HepG2 (cell line): ENCODE data around the gene VAC14. TPM values are rescaled to one million over a fixed set of nuclear protein-coding genes. Genes with fewer than 3 reads are reported as not detected.

Source experiments
- ATF2 ChIP-seq: sonication (generic); formaldehyde crosslinking; IDR thresholded peaks from 2 replicates; pipeline ENCODE4 v1.4.0; 2020; ENCODE audit warnings: missing genetic modification reagents
- CEBPB ChIP-seq: IDR thresholded peaks from 2 replicates; pipeline ENCODE4 v1.6.1; 2011; ENCODE audit warnings: low read depth, low read length, improper control_type of control experiment, borderline replicate concordance
- DDIT3 ChIP-seq: sonication (generic); formaldehyde crosslinking; IDR thresholded peaks from 2 replicates; pipeline ENCODE4 v1.4.0; 2020; ENCODE audit warnings: mild to moderate bottlenecking, missing genetic modification reagents
- FOXP4 ChIP-seq: sonication (generic); formaldehyde crosslinking; IDR thresholded peaks from 2 replicates; pipeline ENCODE4 v1.4.0; 2020; ENCODE audit warnings: missing genetic modification reagents
- HES4 ChIP-seq: sonication (generic); formaldehyde crosslinking; IDR thresholded peaks from 2 replicates; pipeline ENCODE4 v1.9.0; 2021; ENCODE audit warnings: mild to moderate bottlenecking, missing genetic modification reagents, borderline replicate concordance
- MBNL3 ChIP-seq: fragments of 250-450 bp; sonication (Bioruptor Pico); conservative IDR thresholded peaks from 2 replicates; pipeline ENCODE4 v1.8.0; 2022; ENCODE audit warnings: mild to moderate bottlenecking, inconsistent platforms
- REPIN1 ChIP-seq: sonication (generic); formaldehyde crosslinking; IDR thresholded peaks from 2 replicates; pipeline ENCODE4 v1.8.0; 2022; ENCODE audit warnings: missing genetic modification reagents, low read depth, mild to moderate bottlenecking, borderline replicate concordance
- SNAI1 ChIP-seq: sonication (generic); formaldehyde crosslinking; IDR thresholded peaks from 2 replicates; pipeline ENCODE4 v1.5.0; 2020; ENCODE audit warnings: mild to moderate bottlenecking, missing genetic modification reagents, borderline replicate concordance
- TFE3 ChIP-seq: IDR thresholded peaks from 2 replicates; pipeline ENCODE4 v1.6.1; 2016
- ZBTB14 ChIP-seq: sonication (generic); formaldehyde crosslinking; IDR thresholded peaks from 2 replicates; pipeline ENCODE4 v1.4.0; 2020; ENCODE audit warnings: missing genetic modification reagents
- ZNF232 ChIP-seq: sonication (generic); formaldehyde crosslinking; IDR thresholded peaks from 2 replicates; pipeline ENCODE4 v1.4.0; 2020; ENCODE audit warnings: missing genetic modification reagents, borderline replicate concordance
- ZNF326 ChIP-seq: sonication (generic); formaldehyde crosslinking; IDR thresholded peaks from 2 replicates; pipeline ENCODE4 v1.4.0; 2020; ENCODE audit warnings: missing genetic modification reagents, borderline replicate concordance
- ZNF629 ChIP-seq: sonication (generic); formaldehyde crosslinking; conservative IDR thresholded peaks from 2 replicates; pipeline ENCODE4 v1.5.0; 2020; ENCODE audit warnings: missing genetic modification reagents
- ZNF646 ChIP-seq: sonication (generic); formaldehyde crosslinking; IDR thresholded peaks from 2 replicates; pipeline ENCODE4 v1.9.0; 2021; ENCODE audit warnings: mild to moderate bottlenecking, missing genetic modification reagents
- polyA plus RNA-seq, 8 experiments: library from polyadenylated mRNA; depleted of rRNA in 3 of 8; stranded (reverse) in 7 of 8; unstranded in 1 of 8; fragments of >200 nt; fragmentation: Illumina TruSeq in 4 of 8; extraction: Trizol in 4 of 8; gene quantifications; 2 replicates each; pipeline versions ENCODE4 v1.2.1 to v1.2.3, GENCODE V29; 2011 to 2016; ENCODE audit warnings: low read depth in 4 of 8, missing spikeins in 1 of 8, mixed read lengths in 1 of 8; ENCODE audit not compliant: insufficient read depth in 1 of 8
- total RNA-seq, 5 experiments: library from RNA; depleted of rRNA; stranded (reverse); fragments of >200 nt; fragmentation: Illumina TruSeq; extraction: Trizol; gene quantifications; 2 replicates each; pipeline ENCODE4 v1.2.3, GENCODE V29; 2016; ENCODE audit warnings: low read depth in 1 of 5

The VAC14 gene
- total and polyA plus RNA-seq, 2 of the 13 experiments (the other 11 are each of a cell fraction or from before 2014, with no cell fraction given) = 23.5 to 24.6 TPM

GRCh38 chr16:70746708-70747424 is 54.1 kb downstream of the VAC14 start (continued):
- TF ChIP-seq FOXP4 (peak; percentile 89), ZNF646 (CRISPR knock-in tag) (no peak; the same call in 1 of the 2 replicates), ZNF326 (CRISPR knock-in tag) (no peak), HES4 (CRISPR knock-in tag) (no peak; the same call in 1 of the 2 replicates), REPIN1 (CRISPR knock-in tag) (peak; percentile 66; the same call in 1 of the 2 replicates), CEBPB (peak; percentile 95), ZNF232 (CRISPR knock-in tag) (peak; percentile 78; the same call in 1 of the 2 replicates), MBNL3 (CRISPR knock-in tag) (no peak), ZNF629 (CRISPR knock-in tag) (0 out of 2 replicates have a peak, but pooled peaks have one; percentile 7), ZBTB14 (no peak; the same call in 1 of the 2 replicates), ATF2 (peak; percentile 94), TFE3 (CRISPR knock-in tag) (peak; percentile 52; the same call in 1 of the 2 replicates), DDIT3 (CRISPR knock-in tag) (peak; percentile 41; the same call in 1 of the 2 replicates), SNAI1 (CRISPR knock-in tag) (peak; percentile 77; the same call in 1 of the 2 replicates)
